Fibroblast of lung (primary cell): ENCODE results near the gene A2M.

Experiments
- CTCF ChIP-seq, 2 donors: IDR thresholded peaks in 1 of 2; conservative IDR thresholded peaks in 1 of 2; 1 replicate in 1 of 2; 2 replicates in 1 of 2; pipeline ENCODE4 v1.5.1; 2011 to 2012; ENCODE audit warnings: low read length in 2 of 2, control low read depth in 1 of 2, inconsistent platforms in 1 of 2, low read depth in 1 of 2, mild to moderate bottlenecking in 1 of 2
- EZH2 ChIP-seq: IDR thresholded peaks from 2 replicates; pipeline ENCODE4 v1.5.1; 2012; ENCODE audit warnings: low read length, control low read depth, mild to moderate bottlenecking; ENCODE audit errors: missing control alignments

GRCh38 chr12:9109213-9109522 lies 6.6 kb downstream of the A2M start:
- TF ChIP-seq CTCF (conservative IDR thresholded peaks at IDR 0.05 in 1 of 2, IDR thresholded peaks at IDR 0.05 in 1 of 2; ENCODE audit: low read depth in 1 of 2, low read length in 2 of 2) = no peak
- TF ChIP-seq EZH2 = no peak
